Smooth muscle cell (in vitro differentiated cells): Measurements from ENCODE around the gene TMBIM4. TPM values are rescaled to one million over a fixed set of nuclear protein-coding genes. Genes with fewer than 3 reads are reported as not detected.

Experiments
- DNase-seq: peaks from one replicate; lab custom pipeline; 2025; ENCODE audit not compliant: unreplicated experiment; lab: John Stamatoyannopoulos, UW
- H2AFZ ChIP-seq: fragments of 200-600 bp; sonication (generic); 2 replicates; pipeline ENCODE4 v1.6.0; 2016; ENCODE audit warnings: antibody characterized with exemption, low read depth, mild to moderate bottlenecking
- H3F3A ChIP-seq: fragments of 200-600 bp; sonication (generic); 2 replicates; pipeline ENCODE4 v1.6.0; 2017; ENCODE audit warnings: antibody characterized with exemption, low read depth
- H3K27ac ChIP-seq: fragments of 200-600 bp; sonication (generic); 2 replicates; pipeline ENCODE4 v1.5.1; 2016; ENCODE audit warnings: low read depth, mild to moderate bottlenecking
- H3K27me3 ChIP-seq: fragments of 200-600 bp; sonication (generic); 2 replicates; pipeline ENCODE4 v1.6.1; 2016; ENCODE audit warnings: low read depth, mild to moderate bottlenecking
- H3K36me3 ChIP-seq: fragments of 200-600 bp; sonication (generic); 2 replicates; pipeline ENCODE4 v1.5.1; 2016; ENCODE audit warnings: low read depth
- H3K4me1 ChIP-seq: fragments of 200-600 bp; sonication (generic); 2 replicates; pipeline ENCODE4 v1.5.1; 2016; ENCODE audit warnings: low read depth
- H3K4me2 ChIP-seq: fragments of 200-600 bp; sonication (generic); 2 replicates; pipeline ENCODE4 v1.6.0; 2016; ENCODE audit warnings: mild to moderate bottlenecking
- H3K4me3 ChIP-seq: fragments of 200-600 bp; sonication (generic); 2 replicates; pipeline ENCODE4 v1.5.1; 2016; ENCODE audit warnings: mild to moderate bottlenecking
- H3K79me2 ChIP-seq: fragments of 200-600 bp; sonication (generic); 2 replicates; pipeline ENCODE4 v1.6.0; 2016; ENCODE audit warnings: low read depth, mild to moderate bottlenecking
- H3K9ac ChIP-seq: fragments of 200-600 bp; sonication (generic); 2 replicates; pipeline ENCODE4 v1.6.0; 2016; ENCODE audit warnings: low read depth
- H3K9me3 ChIP-seq: fragments of 200-600 bp; sonication (generic); replicated peaks from 2 replicates; pipeline ENCODE4 v1.5.1; 2016; ENCODE audit warnings: low read depth
- H4K20me1 ChIP-seq: fragments of 200-600 bp; sonication (generic); 2 replicates; pipeline ENCODE4 v1.6.0; 2016; ENCODE audit warnings: low read depth
- CTCF ChIP-seq: fragments of 200-600 bp; sonication (generic); IDR thresholded peaks from 2 replicates; pipeline ENCODE4 v1.5.1; 2017; ENCODE audit warnings: borderline replicate concordance, mild to moderate bottlenecking, antibody characterized with exemption; ENCODE audit not compliant: insufficient read depth, poor library complexity, severe bottlenecking
- WGBS: methylation state at CpG from one replicate; pipeline ENCODE4 v1.1.7; 2016; ENCODE audit warnings: low lambda C conversion rate; 5-methylcytosine and 5-hydroxymethylcytosine counted together
- polyA plus RNA-seq: library from polyadenylated mRNA; unstranded; fragments of >200 nt; fragmentation: Nextera tagmentation; extraction: Ambion mirVana; gene quantifications from 2 replicates; pipeline ENCODE4 v1.2.1, GENCODE V29; 2016
- total RNA-seq: library from RNA; depleted of rRNA; stranded (reverse); fragments of >200 nt; gene quantifications from 2 replicates; pipeline ENCODE4 v1.2.3, GENCODE V29; 2014

TMBIM4 gene
- total and polyA plus RNA-seq, 2 experiments from 2014 or later, result 97.9 to 103 TPM

- Histone ChIP-seq H3K4me1 (no peaks in the 10 kb centered on the region), H3K27ac (no peak overlapping the region), H3K9ac (no peak overlapping the region), H3K4me3 (no peak overlapping the region), H3K79me2 (peaks cover 41% of the 10 kb centered on the region), H3K4me2 (no peak overlapping the region), H3K36me3 (no peaks in the 10 kb centered on the region), H4K20me1 (no peaks in the 10 kb centered on the region), H3K9me3 (no peaks in the 10 kb centered on the region), H3K27me3 (no peaks in the 10 kb centered on the region), H3F3A (no peaks in the 10 kb centered on the region), H2AFZ (no peak overlapping the region)
- no peak for TF ChIP-seq CTCF
- DNase-seq, result no peak
Measured at GRCh38 chr12:66159123-66159522, 10.7 kb downstream of the TMBIM4 start.

- H3K4me2 ChIP-seq, result no peak overlapping the region
- no peaks in the 10 kb centered on the region for H3K4me1 ChIP-seq
- peaks cover 18% of the 10 kb centered on the region for H3K79me2 ChIP-seq
- no peak overlapping the region for H2AFZ ChIP-seq
- H3F3A ChIP-seq, result no peaks in the 10 kb centered on the region
- H3K27ac ChIP-seq, result no peak overlapping the region
- H3K9me3 ChIP-seq, result no peaks in the 10 kb centered on the region
- no peak overlapping the region for H3K9ac ChIP-seq
- TF ChIP-seq CTCF, result no peak
- no peak overlapping the region for H3K4me3 ChIP-seq
- H3K36me3 ChIP-seq, result no peaks in the 10 kb centered on the region
- WGBS, result 94% methylated on average over 2 of the region's 2 CpGs
- DNase-seq, result no peak
- H4K20me1 ChIP-seq, result no peaks in the 10 kb centered on the region
- no peaks in the 10 kb centered on the region for H3K27me3 ChIP-seq
Measured at GRCh38 chr12:66156654-66157053, 13.1 kb downstream of the TMBIM4 start.

- Histone ChIP-seq H2AFZ (no peak overlapping the region), H3K36me3 (no peaks in the 10 kb centered on the region), H3K79me2 (peaks cover 10% of the 10 kb centered on the region), H3K4me1 (no peaks in the 10 kb centered on the region), H3K27me3 (no peaks in the 10 kb centered on the region), H3K4me3 (no peak overlapping the region), H3K4me2 (no peak overlapping the region), H4K20me1 (no peaks in the 10 kb centered on the region), H3K9ac (no peak overlapping the region), H3K9me3 (no peaks in the 10 kb centered on the region), H3K27ac (no peak overlapping the region), H3F3A (no peaks in the 10 kb centered on the region)
- TF ChIP-seq CTCF, result no peak
- no peak for DNase-seq
Measured at GRCh38 chr12:66154776-66155175, 15.0 kb downstream of the TMBIM4 start.

GRCh38 chr12:66152732-66153131 lies 17.1 kb downstream of the TMBIM4 start:
- 94% methylated on average over 1 of the region's 1 CpG for WGBS
- no peak for DNase-seq
- Histone ChIP-seq H3F3A (no peaks in the 10 kb centered on the region), H3K79me2 (peaks cover 10% of the 10 kb centered on the region), H3K4me2 (no peak overlapping the region), H4K20me1 (no peaks in the 10 kb centered on the region), H3K27ac (no peak overlapping the region), H3K4me1 (no peaks in the 10 kb centered on the region), H3K27me3 (no peaks in the 10 kb centered on the region), H3K4me3 (no peak overlapping the region), H2AFZ (no peak overlapping the region), H3K9ac (no peak overlapping the region), H3K36me3 (no peaks in the 10 kb centered on the region), H3K9me3 (no peaks in the 10 kb centered on the region)
- TF ChIP-seq CTCF, result no peak
